C4-2B (cell line): ENCODE measurements around the gene MACROD1.

Experiments used
- ZFX ChIP-seq: fragments of 450-650 bp; IDR thresholded peaks from 2 replicates; pipeline ENCODE4 v1.6.1; 2017
- TF ChIP-seq, protein P1 (sequence below): fragments of 450-650 bp; conservative IDR thresholded peaks from 2 replicates; pipeline ENCODE4 v1.5.1; 2017; ENCODE audit warnings: mild to moderate bottlenecking

DNA sequence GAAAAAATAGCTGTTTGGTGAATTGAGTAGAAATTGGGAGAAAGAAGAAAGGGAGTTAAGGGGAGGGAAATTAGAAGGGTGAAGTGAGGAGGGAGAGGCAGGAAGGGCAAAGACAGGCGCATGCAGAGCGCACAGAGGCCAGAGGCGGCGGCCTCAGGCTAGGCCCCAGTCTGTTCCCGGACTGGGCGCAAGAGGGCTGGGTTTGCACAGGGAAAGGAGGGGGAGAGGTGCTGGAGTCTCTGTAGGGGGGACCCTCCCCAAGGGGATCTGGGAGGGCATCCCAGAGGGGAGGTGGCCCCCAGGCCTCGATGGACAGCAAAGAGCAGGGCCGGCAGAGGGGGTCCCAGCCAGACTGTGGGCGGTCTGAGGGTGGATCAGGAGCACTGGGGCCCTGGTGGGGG lies 131.5 kb downstream of the MACROD1 start:
- TF ChIP-seq, protein P1, sequence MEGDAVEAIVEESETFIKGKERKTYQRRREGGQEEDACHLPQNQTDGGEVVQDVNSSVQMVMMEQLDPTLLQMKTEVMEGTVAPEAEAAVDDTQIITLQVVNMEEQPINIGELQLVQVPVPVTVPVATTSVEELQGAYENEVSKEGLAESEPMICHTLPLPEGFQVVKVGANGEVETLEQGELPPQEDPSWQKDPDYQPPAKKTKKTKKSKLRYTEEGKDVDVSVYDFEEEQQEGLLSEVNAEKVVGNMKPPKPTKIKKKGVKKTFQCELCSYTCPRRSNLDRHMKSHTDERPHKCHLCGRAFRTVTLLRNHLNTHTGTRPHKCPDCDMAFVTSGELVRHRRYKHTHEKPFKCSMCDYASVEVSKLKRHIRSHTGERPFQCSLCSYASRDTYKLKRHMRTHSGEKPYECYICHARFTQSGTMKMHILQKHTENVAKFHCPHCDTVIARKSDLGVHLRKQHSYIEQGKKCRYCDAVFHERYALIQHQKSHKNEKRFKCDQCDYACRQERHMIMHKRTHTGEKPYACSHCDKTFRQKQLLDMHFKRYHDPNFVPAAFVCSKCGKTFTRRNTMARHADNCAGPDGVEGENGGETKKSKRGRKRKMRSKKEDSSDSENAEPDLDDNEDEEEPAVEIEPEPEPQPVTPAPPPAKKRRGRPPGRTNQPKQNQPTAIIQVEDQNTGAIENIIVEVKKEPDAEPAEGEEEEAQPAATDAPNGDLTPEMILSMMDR, result no peak
- TF ChIP-seq ZFX, result no peak
